NT2/D1 (cell line): Measurements from ENCODE around the gene KLF6.

ENCODE experiments used
- DNase-seq: peaks from one replicate; pipeline ENCODE4 v3.0.0-alpha.2; 2011; ENCODE audit warnings: low read depth, low spot score
- H3K27me3 ChIP-seq: 2 replicates; pipeline ENCODE4 v1.6.0; 2011; ENCODE audit warnings: mild to moderate bottlenecking; ENCODE audit not compliant: insufficient read length, insufficient read depth
- H3K36me3 ChIP-seq: 2 replicates; pipeline ENCODE4 v1.6.1; 2011; ENCODE audit warnings: mild to moderate bottlenecking, low read length, mixed read lengths; ENCODE audit not compliant: insufficient read depth, insufficient read length
- H3K4me1 ChIP-seq: 2 replicates; pipeline ENCODE4 v1.5.1; 2011; ENCODE audit not compliant: insufficient read depth, insufficient read length
- H3K4me3 ChIP-seq: 2 replicates; pipeline ENCODE4 v1.5.1; 2011; ENCODE audit warnings: low read depth; ENCODE audit not compliant: insufficient read length
- H3K9ac ChIP-seq: 2 replicates; pipeline ENCODE4 v1.6.0; 2011; ENCODE audit warnings: low read depth; ENCODE audit not compliant: insufficient read length
- H3K9me3 ChIP-seq: 2 replicates; pipeline ENCODE4 v1.5.1; 2011; ENCODE audit warnings: mild to moderate bottlenecking, low read length; ENCODE audit not compliant: insufficient read depth
- SUZ12 ChIP-seq: IDR thresholded peaks from 2 replicates; pipeline ENCODE4 v1.6.1; 2011; ENCODE audit not compliant: insufficient read length, insufficient read depth; ENCODE audit errors: extremely low read depth
- YY1 ChIP-seq: IDR thresholded peaks from 2 replicates; pipeline ENCODE4 v1.6.1; 2011; ENCODE audit not compliant: insufficient read length, insufficient read depth
- ZNF274 ChIP-seq: IDR thresholded peaks from 2 replicates; pipeline ENCODE4 v1.6.1; 2011; ENCODE audit warnings: mild to moderate bottlenecking, low read depth, low read length

Gene KLF6

DNA sequence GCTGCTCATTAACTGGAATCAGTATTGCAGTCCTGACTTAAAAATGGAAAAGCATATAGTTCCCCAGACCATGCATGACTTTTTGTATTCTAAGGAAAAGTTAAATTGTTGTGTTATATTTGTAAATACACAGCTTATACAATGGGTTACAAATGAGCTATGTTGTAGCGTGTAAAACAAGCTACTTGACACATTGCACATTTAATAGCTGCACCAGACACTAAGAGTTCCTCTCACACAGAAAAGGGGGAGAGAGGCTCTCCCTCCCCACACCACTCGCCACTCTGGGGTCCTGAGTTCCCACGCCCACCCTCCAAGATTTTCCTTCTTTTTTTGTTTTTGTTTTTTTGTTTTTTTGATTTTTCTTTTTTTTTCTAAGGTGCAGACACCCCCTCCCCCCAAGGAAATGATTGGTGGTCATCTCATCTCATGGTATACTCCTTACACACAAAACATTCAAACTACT lies 6.3 kb downstream of the KLF6 start:
- Histone ChIP-seq H3K9ac (no peak overlapping the region), H3K9me3 (no peaks in the 10 kb centered on the region), H3K27me3 (no peaks in the 10 kb centered on the region), H3K36me3 (peaks cover 78% of the 10 kb centered on the region), H3K4me3 (no peak overlapping the region), H3K4me1 (peaks cover 10% of the 10 kb centered on the region)
- TF ChIP-seq ZNF274, result no peak
- no peak for TF ChIP-seq YY1
- no peak for TF ChIP-seq SUZ12
- no peak for DNase-seq

DNA sequence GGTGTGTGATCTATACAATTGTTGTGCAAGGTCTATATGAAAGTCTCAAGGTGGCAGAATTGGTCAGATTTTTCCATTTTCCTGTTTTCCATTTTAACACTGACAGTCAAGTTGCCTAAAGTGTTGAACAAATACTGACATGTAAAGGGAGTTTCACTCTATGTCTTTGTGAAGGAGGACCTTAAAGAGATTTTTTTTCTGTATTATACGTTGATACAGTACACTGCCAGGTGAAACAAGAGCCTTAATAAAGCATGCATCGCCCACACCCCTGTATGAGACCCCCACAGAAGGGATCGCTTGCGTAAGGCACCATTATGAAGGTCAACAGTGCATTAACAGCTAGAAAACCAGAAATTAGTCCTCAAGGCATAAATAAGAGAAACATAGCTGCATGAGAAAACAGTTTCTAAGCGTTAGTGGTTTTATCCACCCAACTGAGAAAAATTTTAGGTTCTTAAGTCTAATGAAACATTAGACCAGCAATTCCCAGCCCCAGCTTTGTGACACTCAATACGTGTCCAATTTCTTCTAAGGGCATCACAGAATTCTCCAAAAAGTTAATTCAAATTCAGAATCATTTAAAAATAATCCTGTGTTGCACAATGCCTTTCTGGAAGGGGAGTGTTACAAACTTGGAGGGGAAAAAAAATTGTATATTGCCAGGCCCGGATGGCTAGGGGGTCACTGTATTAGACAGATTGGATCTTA lies 6.9 kb downstream of the KLF6 start:
- Histone ChIP-seq H3K4me3 (no peak overlapping the region), H3K4me1 (peaks cover 10% of the 10 kb centered on the region), H3K9me3 (no peaks in the 10 kb centered on the region), H3K36me3 (peaks cover 73% of the 10 kb centered on the region), H3K9ac (no peak overlapping the region), H3K27me3 (no peaks in the 10 kb centered on the region)
- TF ChIP-seq SUZ12 (no peak), ZNF274 (no peak), YY1 (no peak)
- DNase-seq, result no peak

GRCh38 chr10:3776796-3777571 lies 8.0 kb downstream of the KLF6 start:
- Histone ChIP-seq H3K4me3 (no peak overlapping the region), H3K9ac (no peak overlapping the region), H3K27me3 (no peaks in the 10 kb centered on the region), H3K9me3 (no peaks in the 10 kb centered on the region), H3K4me1 (peaks cover 10% of the 10 kb centered on the region), H3K36me3 (peaks cover 61% of the 10 kb centered on the region)
- no peak for DNase-seq
- TF ChIP-seq ZNF274 (no peak), SUZ12 (no peak), YY1 (no peak)

GRCh38 chr10:3775696-3776551 lies 9.1 kb downstream of the KLF6 start:
- no peak overlapping the region for H3K9ac ChIP-seq
- H3K4me3 ChIP-seq, result no peak overlapping the region
- H3K9me3 ChIP-seq, result no peaks in the 10 kb centered on the region
- no peaks in the 10 kb centered on the region for H3K27me3 ChIP-seq
- DNase-seq, result peak; percentile 36
- TF ChIP-seq YY1 (no peak), SUZ12 (no peak), ZNF274 (no peak)
- H3K4me1 ChIP-seq, result peaks cover 10% of the 10 kb centered on the region
- peaks cover 50% of the 10 kb centered on the region for H3K36me3 ChIP-seq

GRCh38 chr10:3774814-3775695 lies 10.0 kb downstream of the KLF6 start:
- H3K4me1 ChIP-seq, result peaks cover 3% of the 10 kb centered on the region
- no peak overlapping the region for H3K4me3 ChIP-seq
- no peak for DNase-seq
- no peak overlapping the region for H3K9ac ChIP-seq
- no peaks in the 10 kb centered on the region for H3K27me3 ChIP-seq
- H3K9me3 ChIP-seq, result no peaks in the 10 kb centered on the region
- TF ChIP-seq SUZ12 (no peak), ZNF274 (no peak), YY1 (no peak)
- H3K36me3 ChIP-seq, result peaks cover 42% of the 10 kb centered on the region

- H3K36me3 ChIP-seq, result peaks cover 33% of the 10 kb centered on the region
- H3K27me3 ChIP-seq, result no peaks in the 10 kb centered on the region
- no peak for TF ChIP-seq SUZ12
- TF ChIP-seq ZNF274, result no peak
- no peak for TF ChIP-seq YY1
- H3K4me3 ChIP-seq, result no peak overlapping the region
- no peak for DNase-seq
- no peaks in the 10 kb centered on the region for H3K9me3 ChIP-seq
- no peak overlapping the region for H3K9ac ChIP-seq
- no peaks in the 10 kb centered on the region for H3K4me1 ChIP-seq
These were observed 10.8 kb downstream of the KLF6 start for GRCh38 chr10:3774018-3774813.
